ENCODE results near the gene ARHGAP23. TPM values are rescaled to one million over a fixed set of nuclear protein-coding genes. Genes with fewer than 3 reads are reported as not detected.

Gene ARHGAP23
- total RNA-seq, 3 donors from 2014 or later (not counting 1 experiment from before 2014, with no cell fraction given): 0.19 to 1.8 (median 1.7) TPM

GRCh38 chr17:38543403-38544174, 115.3 kb downstream of the ARHGAP23 start:
- WGBS (ENCODE audit: insufficient coverage): 83% methylated on average over 20 of the region's 20 CpGs
- Mint-ChIP-seq H3K4me3 (no peak overlapping the region), H3K27ac (no peak overlapping the region), H3K9me3 (no peaks in the 10 kb centered on the region), H3K36me3 (no peaks in the 10 kb centered on the region), H3K4me1 (no peaks in the 10 kb centered on the region), H3K27me3 (ENCODE audit: low read depth in 2 of 2) (peaks cover 0 to 4% of the 10 kb centered on the region in 2 donors)
- H3K4me3 ChIP-seq (ENCODE audit: low read length): no peak overlapping the region
- no peaks in the 10 kb centered on the region for H3K9me3 ChIP-seq (ENCODE audit: control insufficient read depth, insufficient read depth, low read length)
- TF ChIP-seq CTCF (IDR thresholded peaks at IDR 0.05): no peak
- DNase-seq (no peak), ATAC-seq (no peak)
- no peaks in the 10 kb centered on the region for H3K36me3 ChIP-seq (ENCODE audit: control insufficient read depth, insufficient read depth, low read length)
- no peak overlapping the region for H3K27ac ChIP-seq (ENCODE audit: low read length)
- H3K4me1 ChIP-seq (ENCODE audit: control insufficient read depth, insufficient read depth, low read length): no peaks in the 10 kb centered on the region
- H3K27me3 ChIP-seq (ENCODE audit: control insufficient read depth, insufficient read depth, low read length): no peaks in the 10 kb centered on the region
- intact Hi-C loops (cut with micrococcal nuclease): no loop called here

- Histone ChIP-seq H3K9me3 (ENCODE audit: control insufficient read depth, insufficient read depth, low read length) (no peaks in the 10 kb centered on the region), H3K27ac (ENCODE audit: low read length) (no peak overlapping the region), H3K4me1 (ENCODE audit: control insufficient read depth, insufficient read depth, low read length) (no peaks in the 10 kb centered on the region), H3K27me3 (ENCODE audit: control insufficient read depth, insufficient read depth, low read length) (no peaks in the 10 kb centered on the region), H3K4me3 (ENCODE audit: low read length) (no peak overlapping the region), H3K36me3 (ENCODE audit: control insufficient read depth, insufficient read depth, low read length) (no peaks in the 10 kb centered on the region)
- 86% methylated on average over 10 of the region's 10 CpGs for WGBS (ENCODE audit: insufficient coverage)
- TF ChIP-seq CTCF (IDR thresholded peaks at IDR 0.05): no peak
- intact Hi-C loops (cut with micrococcal nuclease): no loop called here
- DNase-seq: no peak
- no peaks in the 10 kb centered on the region for H3K9me3 Mint-ChIP-seq
- no peak for ATAC-seq
- no peak overlapping the region for H3K4me3 Mint-ChIP-seq
- peaks cover 0 to 6% of the 10 kb centered on the region in 2 donors for H3K27me3 Mint-ChIP-seq (ENCODE audit: low read depth in 2 of 2)
- H3K4me1 Mint-ChIP-seq: no peaks in the 10 kb centered on the region
- H3K27ac Mint-ChIP-seq: no peak overlapping the region
- H3K36me3 Mint-ChIP-seq: no peaks in the 10 kb centered on the region
Observed at GRCh38 chr17:38544175-38544838, 116.0 kb downstream of the ARHGAP23 start.

GRCh38 chr17:38544839-38545209, 116.6 kb downstream of the ARHGAP23 start:
- no peaks in the 10 kb centered on the region for H3K36me3 Mint-ChIP-seq
- no peaks in the 10 kb centered on the region for H3K9me3 ChIP-seq (ENCODE audit: control insufficient read depth, insufficient read depth, low read length)
- 95% methylated on average over 7 of the region's 7 CpGs for WGBS (ENCODE audit: insufficient coverage)
- intact Hi-C loops (cut with micrococcal nuclease): no loop called here
- DNase-seq (no peak), ATAC-seq (no peak)
- peaks cover 5 to 11% of the 10 kb centered on the region in 2 donors for H3K27me3 Mint-ChIP-seq (ENCODE audit: low read depth in 2 of 2)
- H3K27ac Mint-ChIP-seq: no peak overlapping the region
- TF ChIP-seq CTCF (IDR thresholded peaks at IDR 0.05): no peak
- no peaks in the 10 kb centered on the region for H3K27me3 ChIP-seq (ENCODE audit: control insufficient read depth, insufficient read depth, low read length)
- no peaks in the 10 kb centered on the region for H3K4me1 ChIP-seq (ENCODE audit: control insufficient read depth, insufficient read depth, low read length)
- no peaks in the 10 kb centered on the region for H3K9me3 Mint-ChIP-seq
- H3K27ac ChIP-seq (ENCODE audit: low read length): no peak overlapping the region
- H3K4me3 ChIP-seq (ENCODE audit: low read length): no peak overlapping the region
- H3K4me1 Mint-ChIP-seq: no peaks in the 10 kb centered on the region
- no peak overlapping the region for H3K4me3 Mint-ChIP-seq
- no peaks in the 10 kb centered on the region for H3K36me3 ChIP-seq (ENCODE audit: control insufficient read depth, insufficient read depth, low read length)
